Gastrocnemius medialis (tissue), 4 donors: Measurements from ENCODE around the gene FGD5. TPM values are rescaled to one million over a fixed set of nuclear protein-coding genes. Genes with fewer than 3 reads are reported as not detected.
A peak's percentile ranks its signal among the peaks of the same experiment; 100 is the strongest.

Source experiments
- ATAC-seq, 2 donors: fragments of 150-250 bp; one replicate each; pipeline ENCODE4 v1.9.1; 2016
- DNase-seq, 2 donors: peaks; one replicate each; pipeline ENCODE4 v3.0.0-alpha.2; 2019
- H3K27ac ChIP-seq, 4 donors: fragments of 200-600 bp; sonication (generic); 1 replicate in 1 of 4; 2 replicates in 3 of 4; pipeline ENCODE4 v1.5.1; 2016 to 2018; ENCODE audit warnings: mild to moderate bottlenecking in 2 of 4, moderate library complexity in 1 of 4
- H3K27me3 ChIP-seq, 3 donors: fragments of 200-600 bp; sonication (generic) in 2 of 3; 1 replicate in 1 of 3; 2 replicates in 2 of 3; pipeline versions ENCODE4 v1.5.1 to v1.6.0; 2016 to 2019; ENCODE audit warnings: mild to moderate bottlenecking in 1 of 3, moderate library complexity in 1 of 3
- H3K36me3 ChIP-seq, 2 donors: fragments of 200-600 bp; sonication (generic) in 1 of 2; one replicate each; pipeline ENCODE4 v1.5.1; 2017 to 2018
- H3K4me1 ChIP-seq, 2 donors: fragments of 200-600 bp; sonication (generic) in 1 of 2; one replicate each; pipeline ENCODE4 v1.5.1; 2016 to 2017; ENCODE audit warnings: mild to moderate bottlenecking in 2 of 2
- H3K4me3 ChIP-seq, 4 donors: fragments of 200-600 bp; sonication (generic) in 3 of 4; 1 replicate in 1 of 4; 2 replicates in 3 of 4; pipeline ENCODE4 v1.5.1; 2016 to 2019; ENCODE audit warnings: mild to moderate bottlenecking in 2 of 4
- H3K9me3 ChIP-seq, 3 donors: fragments of 200-600 bp; sonication (generic) in 2 of 3; 1 replicate in 1 of 3; 2 replicates in 2 of 3; pipeline ENCODE4 v1.5.1; 2016 to 2019
- POLR2A ChIP-seq, 2 donors: fragments of 450-650 bp; IDR thresholded peaks; one replicate each; pipeline ENCODE4 v1.6.1; 2017; ENCODE audit warnings: antibody characterized with exemption in 2 of 2, mild to moderate bottlenecking in 2 of 2, moderate library complexity in 2 of 2
- in situ Hi-C, 4 donors: fragments of 200-750 bp; cut with MboI; loops; one replicate each; pipeline versions ENCODE4 v1.15.0 to v1.8.0; 2017; ENCODE audit warnings: low sequenced_read_pairs in 4 of 4
- intact Hi-C: fragments of 100-400 bp; cut with DNase I; formaldehyde crosslinking; loops from one replicate; pipeline ENCODE4 v1.15.1; 2023; ENCODE audit warnings: low total_unique reads
- total RNA-seq, 4 donors: library from RNA; depleted of rRNA; stranded (reverse); fragments of >200 nt; gene quantifications; one replicate each; pipeline versions ENCODE4 v1.1.0 to v1.2.3, GENCODE V29; 2016
- TF ChIP-seq, protein P1 (sequence below), 5 experiments: fragments of 450-650 bp in 3 of 5; fragments of 200-600 bp in 2 of 5; sonication (generic) in 2 of 5; IDR thresholded peaks in 4 of 5; conservative IDR thresholded peaks in 1 of 5; 1 replicate in 4 of 5; 2 replicates in 1 of 5; pipeline ENCODE4 v1.5.1; 2016 to 2019; ENCODE audit warnings: antibody characterized with exemption in 5 of 5, mild to moderate bottlenecking in 3 of 5, moderate library complexity in 3 of 5

FGD5 gene
- total RNA-seq, 4 donors from 2014 or later, result 4.4 to 8.4 (median 5.2) TPM

DNA sequence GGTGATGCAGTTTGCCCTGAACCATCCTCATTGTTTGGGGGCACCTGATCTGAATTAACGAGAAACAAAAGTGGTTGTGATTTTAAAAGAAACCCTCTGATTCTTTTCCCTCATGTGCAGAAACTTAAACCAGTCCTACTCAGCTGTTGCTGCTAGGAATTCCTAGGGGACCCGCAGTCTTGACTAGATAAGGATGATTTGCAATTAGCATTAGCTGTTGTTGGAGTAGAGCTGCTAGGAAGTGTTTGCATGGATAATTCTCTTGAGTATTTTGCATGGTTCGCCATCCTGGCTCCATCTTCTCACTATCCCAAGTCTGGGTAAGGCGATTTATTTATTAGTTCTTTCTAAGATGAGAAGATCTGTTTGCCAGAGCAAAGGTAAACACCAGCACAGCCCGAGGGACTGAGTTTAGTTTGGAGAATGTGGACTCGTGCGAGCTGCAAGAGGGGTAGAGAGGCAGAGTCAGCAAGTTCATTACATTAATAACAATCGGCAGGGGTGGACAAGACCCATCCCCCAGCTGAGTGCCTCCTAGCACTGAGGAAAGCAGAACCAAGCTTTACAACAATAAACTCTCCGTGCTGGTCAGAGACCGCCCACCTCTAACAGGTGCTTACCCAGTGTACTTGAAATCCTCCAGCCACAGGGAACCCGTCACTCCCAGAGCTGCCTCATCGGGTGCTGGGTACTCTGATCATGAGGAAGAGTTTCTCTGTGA, 4.1 kb downstream of the FGD5 start:
- peaks cover 3 to 6% of the 10 kb centered on the region in 2 donors for H3K4me1 ChIP-seq
- H3K36me3 ChIP-seq, result no peaks in the 10 kb centered on the region
- no peak overlapping the region for H3K4me3 ChIP-seq
- in situ Hi-C loops, result no loop called here
- no peak for ATAC-seq
- H3K27ac ChIP-seq, result peak overlapping the region in 3 of 4 donors; percentile 21 to 48 (median 36)
- H3K9me3 ChIP-seq, result no peaks in the 10 kb centered on the region
- TF ChIP-seq, protein P1, sequence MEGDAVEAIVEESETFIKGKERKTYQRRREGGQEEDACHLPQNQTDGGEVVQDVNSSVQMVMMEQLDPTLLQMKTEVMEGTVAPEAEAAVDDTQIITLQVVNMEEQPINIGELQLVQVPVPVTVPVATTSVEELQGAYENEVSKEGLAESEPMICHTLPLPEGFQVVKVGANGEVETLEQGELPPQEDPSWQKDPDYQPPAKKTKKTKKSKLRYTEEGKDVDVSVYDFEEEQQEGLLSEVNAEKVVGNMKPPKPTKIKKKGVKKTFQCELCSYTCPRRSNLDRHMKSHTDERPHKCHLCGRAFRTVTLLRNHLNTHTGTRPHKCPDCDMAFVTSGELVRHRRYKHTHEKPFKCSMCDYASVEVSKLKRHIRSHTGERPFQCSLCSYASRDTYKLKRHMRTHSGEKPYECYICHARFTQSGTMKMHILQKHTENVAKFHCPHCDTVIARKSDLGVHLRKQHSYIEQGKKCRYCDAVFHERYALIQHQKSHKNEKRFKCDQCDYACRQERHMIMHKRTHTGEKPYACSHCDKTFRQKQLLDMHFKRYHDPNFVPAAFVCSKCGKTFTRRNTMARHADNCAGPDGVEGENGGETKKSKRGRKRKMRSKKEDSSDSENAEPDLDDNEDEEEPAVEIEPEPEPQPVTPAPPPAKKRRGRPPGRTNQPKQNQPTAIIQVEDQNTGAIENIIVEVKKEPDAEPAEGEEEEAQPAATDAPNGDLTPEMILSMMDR (IDR thresholded peaks at IDR 0.05 in 4 of 5, conservative IDR thresholded peaks at IDR 0.05 in 1 of 5), result no peak
- no peak for TF ChIP-seq POLR2A (IDR thresholded peaks at IDR 0.05)
- intact Hi-C loops, result no loop called here
- peaks cover 0 to 3% (median 0%) of the 10 kb centered on the region in 3 donors for H3K27me3 ChIP-seq
- no peak for DNase-seq

- ATAC-seq, result no peak
These were observed 4.6 kb downstream of the FGD5 start for GRCh38 chr3:14823393-14823792.

GRCh38 chr3:14823910-14824629, 5.3 kb downstream of the FGD5 start:
- Histone ChIP-seq H3K4me1 (peaks cover 3 to 6% of the 10 kb centered on the region in 2 donors), H3K27me3 (peaks cover 0 to 3% (median 0%) of the 10 kb centered on the region in 3 donors), H3K9me3 (no peaks in the 10 kb centered on the region), H3K4me3 (no peak overlapping the region), H3K36me3 (no peaks in the 10 kb centered on the region), H3K27ac (peak overlapping the region in 3 of 4 donors; percentile 20 to 39 (median 27))
- ATAC-seq (no peak), DNase-seq (no peak)
- TF ChIP-seq POLR2A (IDR thresholded peaks at IDR 0.05), result no peak
- TF ChIP-seq, protein P1 (IDR thresholded peaks at IDR 0.05 in 4 of 5, conservative IDR thresholded peaks at IDR 0.05 in 1 of 5), result no peak
- in situ Hi-C loops, result no loop called here
- intact Hi-C loops, result no loop called here

More at GRCh38 chr3:14823393-14823792, 4.6 kb downstream of the FGD5 start:
- H3K4me3 ChIP-seq, result no peak overlapping the region
- H3K4me1 ChIP-seq, result peaks cover 3 to 6% of the 10 kb centered on the region in 2 donors
- H3K36me3 ChIP-seq, result no peaks in the 10 kb centered on the region
- no peaks in the 10 kb centered on the region for H3K9me3 ChIP-seq
- intact Hi-C loops (no loop called here), in situ Hi-C loops (no loop called here)
- peaks cover 0 to 3% (median 0%) of the 10 kb centered on the region in 3 donors for H3K27me3 ChIP-seq
- TF ChIP-seq POLR2A (IDR thresholded peaks at IDR 0.05), result no peak
- TF ChIP-seq, protein P1 (IDR thresholded peaks at IDR 0.05 in 4 of 5, conservative IDR thresholded peaks at IDR 0.05 in 1 of 5), result no peak
- peak overlapping the region in 3 of 4 donors; percentile 21 to 48 (median 39) for H3K27ac ChIP-seq
- DNase-seq, result no peak

GRCh38 chr3:14824646-14825045, 5.9 kb downstream of the FGD5 start:
- intact Hi-C loops, result no loop called here
- ATAC-seq (no peak), DNase-seq (no peak)
- no peaks in the 10 kb centered on the region for H3K36me3 ChIP-seq
- peaks cover 0 to 3% (median 0%) of the 10 kb centered on the region in 3 donors for H3K27me3 ChIP-seq
- no peaks in the 10 kb centered on the region for H3K9me3 ChIP-seq
- TF ChIP-seq POLR2A (IDR thresholded peaks at IDR 0.05), result no peak
- TF ChIP-seq, protein P1 (IDR thresholded peaks at IDR 0.05 in 4 of 5, conservative IDR thresholded peaks at IDR 0.05 in 1 of 5), result no peak
- peaks cover 3 to 6% of the 10 kb centered on the region in 2 donors for H3K4me1 ChIP-seq
- H3K4me3 ChIP-seq, result no peak overlapping the region
- in situ Hi-C loops, result no loop called here
- peak overlapping the region in 3 of 4 donors; percentile 20 to 39 (median 27) for H3K27ac ChIP-seq
